K562 (cell line): ENCODE data around the gene FTSJ1. TPM values are rescaled to one million over a fixed set of nuclear protein-coding genes. Genes with fewer than 3 reads are reported as not detected.
A peak's percentile ranks its signal among the peaks of the same experiment; 100 is the strongest.

ENCODE experiments used
- ATAC-seq: fragments of 200-7000 bp; cut with Tn5 transposase; 3 replicates; pipeline ENCODE4 v1.9.1; 2020; ENCODE audit warnings: moderate library complexity
- BruUV-seq: library from RNA; stranded (reverse); fragments of 400-500 nt; replicated peaks from 2 replicates; lab custom pipeline; 2021; lab: Mats Ljungman, UMichigan
- CTCF ChIA-PET: fragments of 300-600 bp; formaldehyde crosslinking; extraction: SDS; loops from one replicate; lab custom pipeline; 2021; ENCODE audit warnings: low intra/inter-chr PET ratio; lab: Yijun Ruan, JAX
- POLR2A ChIA-PET: fragments of 300-600, 350-650 bp; sonication (Branson Sonifier 250); formaldehyde crosslinking; extraction: SDS; loops from one replicate; lab custom pipeline; 2021; ENCODE audit warnings: antibody characterized with exemption, inconsistent platforms; lab: Yijun Ruan, JAX
- DNase-seq, 4 experiments: peaks; one replicate each; pipeline versions ENCODE4 v3.0.0 to v3.0.0-alpha.2; 2011 to 2018; ENCODE audit warnings: low spot score in 3 of 4, mixed read lengths in 3 of 4; ENCODE audit errors: extremely low read depth in 1 of 4
- FAIRE-seq: peaks from 2 replicates; lab custom pipeline; 2011; peaks lifted over from hg19 to GRCh38; lab: Jason Lieb, UNC
- H2AFZ ChIP-seq: 2 replicates; pipeline ENCODE4 v1.6.0; 2011; ENCODE audit warnings: low read depth, low read length, control low read depth, inconsistent platforms
- H3K27ac ChIP-seq: fragments of 200-600 bp; 3 replicates; pipeline ENCODE4 v1.8.0; 2011; ENCODE audit warnings: low read depth, mild to moderate bottlenecking, control low read depth, inconsistent platforms, low read length, moderate library complexity, mixed read lengths; ENCODE audit errors: extremely low read depth
- H3K27me3 ChIP-seq, 2 experiments: fragments of 300-600 bp in 1 of 2; 2 replicates in 1 of 2; 3 replicates in 1 of 2; pipeline versions ENCODE4 v1.6.0 to v1.8.0; 2011; ENCODE audit warnings: inconsistent platforms in 2 of 2, low read length in 2 of 2, mild to moderate bottlenecking in 1 of 2, mixed read lengths in 1 of 2, moderate library complexity in 1 of 2; ENCODE audit not compliant: control insufficient read depth in 2 of 2, insufficient read depth in 2 of 2
- H3K36me3 ChIP-seq: fragments of 300-600 bp; 3 replicates; pipeline ENCODE4 v1.8.0; 2011; ENCODE audit warnings: mild to moderate bottlenecking, low read length, inconsistent platforms; ENCODE audit not compliant: control insufficient read depth, insufficient read depth
- H3K4me1 ChIP-seq, 2 experiments: fragments of 200-600 bp in 1 of 2; replicated peaks in 1 of 2; 2 replicates in 1 of 2; 3 replicates in 1 of 2; pipeline versions ENCODE4 v1.5.1 to v1.8.0; 2011; ENCODE audit warnings: inconsistent platforms in 2 of 2, low read length in 2 of 2, mild to moderate bottlenecking in 1 of 2, mixed read lengths in 1 of 2, moderate library complexity in 1 of 2; ENCODE audit not compliant: control insufficient read depth in 2 of 2, insufficient read depth in 2 of 2
- H3K4me2 ChIP-seq: 2 replicates; pipeline ENCODE4 v1.6.1; 2011; ENCODE audit warnings: low read length, control low read depth, inconsistent platforms, mixed read lengths; ENCODE audit not compliant: insufficient read depth
- H3K4me3 ChIP-seq: fragments of 200-600 bp; sonication (generic), shearing (Covaris generic); 2 replicates; pipeline ENCODE4 v1.5.1; 2016; ENCODE audit warnings: control low read depth, inconsistent platforms
- H3K79me2 ChIP-seq: fragments of 200-600 bp; 3 replicates; pipeline ENCODE4 v1.8.0; 2011; ENCODE audit warnings: low read length, inconsistent platforms; ENCODE audit not compliant: control insufficient read depth, insufficient read depth
- H3K9ac ChIP-seq, 2 experiments: 2 replicates each; pipeline versions ENCODE4 v1.6.0 to v1.6.1; 2011; ENCODE audit warnings: low read depth in 2 of 2, low read length in 2 of 2, control low read depth in 1 of 2, inconsistent platforms in 1 of 2, mild to moderate bottlenecking in 1 of 2, mixed read lengths in 1 of 2; ENCODE audit not compliant: insufficient read depth in 1 of 2
- H3K9me1 ChIP-seq: one replicate; pipeline ENCODE4 v1.6.0; 2011; ENCODE audit warnings: inconsistent platforms, mild to moderate bottlenecking, low read length, moderate library complexity; ENCODE audit not compliant: control insufficient read depth, insufficient read depth
- H3K9me3 ChIP-seq: replicated peaks from 2 replicates; pipeline ENCODE4 v1.5.1; 2011; ENCODE audit warnings: low read depth, low read length, inconsistent platforms; ENCODE audit not compliant: control insufficient read depth, insufficient read depth
- H4K20me1 ChIP-seq: replicated peaks from 2 replicates; pipeline ENCODE4 v1.6.1; 2011; ENCODE audit warnings: low read length, inconsistent platforms, mixed read lengths; ENCODE audit not compliant: control insufficient read depth, insufficient read depth
- ADNP ChIP-seq: fragments of 200-800 bp; sonication (Bioruptor generic); IDR thresholded peaks from 2 replicates; pipeline ENCODE4 v1.6.1; 2016; ENCODE audit warnings: missing genetic modification characterization, missing compliant biosample characterization
- ASH1L ChIP-seq: fragments of 450-650 bp; IDR thresholded peaks from 2 replicates; pipeline ENCODE4 v1.6.1; 2018; ENCODE audit warnings: borderline replicate concordance, mild to moderate bottlenecking, low read depth; ENCODE audit not compliant: partially characterized antibody
- BRCA1 ChIP-seq, 2 experiments: fragments of 450-650 bp in 1 of 2; sonication (generic) in 1 of 2; formaldehyde crosslinking in 1 of 2; IDR thresholded peaks; 2 replicates each; pipeline versions ENCODE4 v1.5.0 to v1.6.1; 2017 to 2020; ENCODE audit warnings: mild to moderate bottlenecking in 1 of 2, missing genetic modification reagents in 1 of 2
- CREB1 ChIP-seq, 2 experiments: sonication (generic) in 1 of 2; formaldehyde crosslinking in 1 of 2; IDR thresholded peaks; 2 replicates each; pipeline versions ENCODE4 v1.6.1 to v1.8.0; 2012 to 2022; ENCODE audit warnings: inconsistent platforms in 1 of 2, mild to moderate bottlenecking in 1 of 2, missing genetic modification reagents in 1 of 2, moderate library complexity in 1 of 2
- HNRNPK ChIP-seq: fragments of 200-400 bp; formaldehyde crosslinking; IDR thresholded peaks from one replicate; pipeline ENCODE4 v1.6.1; 2018; ENCODE audit warnings: mild to moderate bottlenecking, low read depth, low read length; ENCODE audit not compliant: poor library complexity, severe bottlenecking
- JUN ChIP-seq, 2 experiments: sonication (generic) in 1 of 2; formaldehyde crosslinking in 1 of 2; IDR thresholded peaks; 2 replicates each; pipeline versions ENCODE4 v1.6.1 to v1.8.0; 2012 to 2022; ENCODE audit warnings: borderline replicate concordance in 2 of 2, mild to moderate bottlenecking in 2 of 2, improper control_type of control experiment in 1 of 2, low read depth in 1 of 2, low read length in 1 of 2, missing genetic modification reagents in 1 of 2
- MAZ ChIP-seq, 2 experiments: fragments of 450-650 bp in 1 of 2; sonication (generic) in 1 of 2; formaldehyde crosslinking; IDR thresholded peaks in 1 of 2; conservative IDR thresholded peaks in 1 of 2; 2 replicates each; pipeline versions ENCODE4 v1.4.0 to v1.5.0; 2020; ENCODE audit warnings: mild to moderate bottlenecking in 1 of 2, missing genetic modification reagents in 1 of 2
- MCM5 ChIP-seq: fragments of 450-650 bp; IDR thresholded peaks from 2 replicates; pipeline ENCODE4 v1.6.1; 2016; ENCODE audit warnings: low read depth
- NCOA2 ChIP-seq, 2 experiments: fragments of 450-650 bp; IDR thresholded peaks; 2 replicates each; pipeline ENCODE4 v1.6.1; 2018; ENCODE audit warnings: mild to moderate bottlenecking in 2 of 2, moderate library complexity in 1 of 2; ENCODE audit not compliant: partially characterized antibody in 2 of 2
- PYGO2 ChIP-seq: fragments of 450-650 bp; IDR thresholded peaks from 2 replicates; pipeline ENCODE4 v1.6.1; 2016; ENCODE audit warnings: mild to moderate bottlenecking, missing genetic modification characterization, moderate library complexity, missing compliant biosample characterization
- RBM34 ChIP-seq: fragments of 200-400 bp; formaldehyde crosslinking; IDR thresholded peaks from 2 replicates; pipeline ENCODE4 v1.6.1; 2018; ENCODE audit warnings: low read length, borderline replicate concordance; ENCODE audit not compliant: insufficient read depth
- SRSF7 ChIP-seq: fragments of 200-400 bp; formaldehyde crosslinking; optimal IDR thresholded peaks from 2 replicates; pipeline ENCODE3; 2017; ENCODE audit warnings: mild to moderate bottlenecking, low read depth, low read length
- TAF9B ChIP-seq: fragments of 450-650 bp; IDR thresholded peaks from 2 replicates; pipeline ENCODE4 v1.6.1; 2018; ENCODE audit warnings: mild to moderate bottlenecking; ENCODE audit not compliant: partially characterized antibody
- TCF3 ChIP-seq: sonication (generic); formaldehyde crosslinking; IDR thresholded peaks from 2 replicates; pipeline ENCODE4 v1.4.0; 2020; ENCODE audit warnings: mild to moderate bottlenecking, missing genetic modification reagents
- ZBTB43 ChIP-seq: sonication (generic); formaldehyde crosslinking; IDR thresholded peaks from 2 replicates; pipeline ENCODE4 v1.8.0; 2023; ENCODE audit warnings: mild to moderate bottlenecking, missing genetic modification reagents
- ZFP30 ChIP-seq: fragments of 250-450 bp; sonication (Bioruptor Pico); IDR thresholded peaks from 2 replicates; pipeline ENCODE4 v1.8.0; 2022; ENCODE audit warnings: moderate library complexity, mild to moderate bottlenecking, inconsistent platforms, borderline replicate concordance
- ZNF584 ChIP-seq: fragments of 200-800 bp; sonication (Bioruptor generic); IDR thresholded peaks from 2 replicates; pipeline ENCODE4 v1.6.1; 2016; ENCODE audit warnings: low read depth, mild to moderate bottlenecking, missing genetic modification characterization, missing compliant biosample characterization
- WGBS: fragments of 100-300 bp; shearing (Covaris generic); methylation state at CpG from one replicate; pipeline ENCODE4 v1.1.6; 2016; ENCODE audit warnings: low coverage, mixed read lengths; ENCODE audit not compliant: insufficient coverage; ENCODE audit errors: missing lambda C conversion rate; 5-methylcytosine and 5-hydroxymethylcytosine counted together
- in situ Hi-C: fragments of 300-500 bp; cut with MboI; formaldehyde crosslinking; loops from 4 replicates; pipeline ENCODE4 v1.15.0; 2018; ENCODE audit warnings: inconsistent platforms, mixed read lengths
- intact Hi-C: fragments of 100-400 bp; cut with micrococcal nuclease; formaldehyde crosslinking; loops from 2 replicates; pipeline ENCODE4 v1.14.2; 2022
- polyA plus RNA-seq, 8 experiments: library from polyadenylated mRNA; depleted of rRNA in 4 of 8; stranded (reverse) in 5 of 8; unstranded in 3 of 8; fragments of >200 nt; fragmentation: Nextera tagmentation in 2 of 8; fragmentation: Illumina TruSeq in 1 of 8; extraction: Ambion mirVana in 2 of 8; extraction: Trizol in 1 of 8; gene quantifications; 2 replicates each; pipeline versions ENCODE4 v1.2.1 to v1.2.3, GENCODE V29; 2011 to 2014; ENCODE audit warnings: inconsistent platforms in 1 of 8, missing spikeins in 1 of 8
- total RNA-seq, 7 experiments: library from RNA; depleted of rRNA in 6 of 7; stranded (reverse); fragments of >200 nt in 6 of 7; fragmentation: Illumina TruSeq in 2 of 7; extraction: Trizol in 2 of 7; gene quantifications; 2 replicates each; pipeline versions ENCODE4 v1.2.1 to v1.2.3, GENCODE V29; 2011 to 2021; ENCODE audit warnings: low replicate concordance in 1 of 7

The FTSJ1 gene
- total and polyA plus RNA-seq, 9 of the 15 experiments (the other 6 are each of a cell fraction or from before 2014, with no cell fraction given) = 12.2 to 95.6 (median 71.6) TPM

- Histone ChIP-seq H3K36me3 (peaks cover under 1% of the 10 kb centered on the region; the same call in 2 of the 3 replicates), H3K27me3 (no peaks in the 10 kb centered on the region), H3K27ac (peak overlapping the region; percentile 12; the same call in 2 of the 3 replicates), H3K79me2 (no peaks in the 10 kb centered on the region), H4K20me1 (no peaks in the 10 kb centered on the region), H3K4me3 (no peak overlapping the region), H3K9ac (no peak overlapping the region), H3K9me1 (peaks cover under 1% of the 10 kb centered on the region), H3K9me3 (no peaks in the 10 kb centered on the region), H3K4me2 (0 out of 2 replicates have a peak overlapping the region, but pooled peaks have one; percentile 27), H3K4me1 (peaks cover 10 to 22% of the 10 kb centered on the region in 2 experiments; a peak in 4 of 5 replicates), H2AFZ (peak overlapping the region; percentile 77)
- ChIA-PET POLR2A (interaction anchor here (0.7 kb wide), 2 partner anchors 11 to 227 kb away, joined by 3 read pairs; no protein-coding TSS in a partner anchor), CTCF (no interaction called here)
- WGBS = 36% methylated on average over 5 of the region's 7 CpGs
- DNase-seq (peak; percentile 21 to 68 (median 27)), ATAC-seq (peak; percentile 21; the same call in 2 of the 3 replicates), FAIRE-seq (peak; percentile 84)
- intact Hi-C loops = loop anchor here (10.0 kb wide), 1 partner anchor 658 kb away; the partner anchor contains the start of gene ZNF81
- BruUV-seq = no TSS peak
- in situ Hi-C loops = loop anchor here (5.0 to 25.0 kb wide), 2 partner anchors 410 to 630 kb away; no protein-coding TSS in a partner anchor
- TF ChIP-seq SRSF7 = no peak
- no peak for TF ChIP-seq HNRNPK
- peak in 1 of 2 experiments; percentile 41; a peak in 1 of 4 replicates for TF ChIP-seq MAZ (CRISPR knock-in tag; conservative IDR thresholded peaks at IDR 0.05 in 1 of 2, IDR thresholded peaks at IDR 0.05 in 1 of 2)
- TF ChIP-seq BRCA1 (IDR thresholded peaks at IDR 0.05) = no peak
- TF ChIP-seq BRCA1 (CRISPR knock-in tag; IDR thresholded peaks at IDR 0.05) = no peak
- peak in 1 of 2 experiments; percentile 65 for TF ChIP-seq NCOA2 (IDR thresholded peaks at IDR 0.05; ENCODE audit: partially characterized antibody in 2 of 2)
- no peak for TF ChIP-seq ZNF584 (CRISPR knock-in tag)
- peak; percentile 81 for TF ChIP-seq JUN (IDR thresholded peaks at IDR 0.05; ENCODE audit: borderline replicate concordance, low read depth, low read length)
- no peak for TF ChIP-seq JUN (CRISPR knock-in tag; IDR thresholded peaks at IDR 0.05; ENCODE audit: borderline replicate concordance)
- TF ChIP-seq TAF9B = no peak
- no peak for TF ChIP-seq RBM34
- no peak for TF ChIP-seq ZBTB43 (CRISPR knock-in tag)
- no peak for TF ChIP-seq CREB1 (IDR thresholded peaks at IDR 0.05)
- TF ChIP-seq CREB1 (CRISPR knock-in tag; IDR thresholded peaks at IDR 0.05) = no peak
- no peak for TF ChIP-seq ASH1L
- peak; percentile 10; the same call in 1 of the 2 replicates for TF ChIP-seq TCF3 (CRISPR knock-in tag)
- TF ChIP-seq MCM5 = no peak
- TF ChIP-seq ADNP (tag) = no peak
- no peak for TF ChIP-seq PYGO2 (tag)
- no peak for TF ChIP-seq ZFP30
Observed at GRCh38 chrX:48492293-48492910, 16.4 kb downstream of the FTSJ1 start.
